NOMO-1 treated with dmso at 0.1 percent for 144 hours (cell line): Measurements from ENCODE around the gene RAC3.

ENCODE experiments used
- DNase-seq: peaks from one replicate; lab custom pipeline; 2025; ENCODE audit not compliant: unreplicated experiment; lab: John Stamatoyannopoulos, UW

The RAC3 gene

GRCh38 chr17:82054351-82055022 is 23.0 kb downstream of the RAC3 start:
- no peak for DNase-seq

GRCh38 chr17:82055023-82055964 is 23.8 kb downstream of the RAC3 start:
- no peak for DNase-seq

GRCh38 chr17:82055965-82056728 is 24.7 kb downstream of the RAC3 start:
- no peak for DNase-seq

DNA sequence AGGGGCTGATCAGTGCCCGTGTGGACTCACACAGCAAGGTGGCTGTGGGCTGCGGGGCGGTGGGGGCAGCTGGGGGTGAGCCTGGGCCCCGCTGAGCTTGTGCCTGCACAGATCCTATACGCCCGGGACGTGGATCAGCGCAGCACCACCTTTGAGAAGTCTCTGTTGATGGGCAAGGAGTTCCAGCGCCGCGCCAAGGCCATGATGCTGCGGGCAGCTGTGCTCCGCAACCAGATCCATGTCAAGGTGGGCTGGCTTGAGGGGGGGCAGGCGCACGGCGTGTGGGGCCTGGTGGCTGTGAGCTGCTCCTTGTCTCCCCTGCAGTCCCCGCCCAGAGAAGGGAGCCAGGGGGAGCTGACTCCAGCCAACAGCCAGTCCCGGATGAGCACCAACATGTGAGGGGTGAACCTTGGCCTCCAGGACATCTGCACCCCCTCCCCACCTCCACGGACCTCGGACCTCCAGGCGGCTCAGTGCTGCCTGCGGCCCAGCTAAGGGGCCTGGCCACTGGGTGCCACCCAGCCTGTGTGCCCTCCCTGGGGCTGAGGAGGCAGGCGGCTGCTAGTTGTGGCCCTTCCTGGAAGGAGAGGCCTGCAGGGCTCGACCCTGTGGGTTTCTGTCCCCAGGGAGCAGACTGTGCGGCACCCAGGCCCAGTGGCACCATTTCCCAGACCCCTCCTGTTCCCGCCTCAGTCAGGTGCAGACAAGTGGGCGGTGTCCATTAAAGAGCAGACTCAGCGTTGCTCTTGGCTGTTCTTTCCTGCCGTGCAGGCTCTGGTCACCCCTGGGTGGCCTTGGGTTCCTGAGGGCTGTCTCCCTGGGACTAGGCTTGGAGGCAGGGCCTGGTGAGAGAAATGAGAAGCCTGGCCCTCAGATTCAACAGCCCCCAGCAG is 25.5 kb downstream of the RAC3 start:
- no peak for DNase-seq

GRCh38 chr17:82058230-82058854 is 26.9 kb downstream of the RAC3 start:
- DNase-seq: no peak

- no peak for DNase-seq
These were observed 27.4 kb downstream of the RAC3 start for GRCh38 chr17:82058855-82059249.

DNA sequence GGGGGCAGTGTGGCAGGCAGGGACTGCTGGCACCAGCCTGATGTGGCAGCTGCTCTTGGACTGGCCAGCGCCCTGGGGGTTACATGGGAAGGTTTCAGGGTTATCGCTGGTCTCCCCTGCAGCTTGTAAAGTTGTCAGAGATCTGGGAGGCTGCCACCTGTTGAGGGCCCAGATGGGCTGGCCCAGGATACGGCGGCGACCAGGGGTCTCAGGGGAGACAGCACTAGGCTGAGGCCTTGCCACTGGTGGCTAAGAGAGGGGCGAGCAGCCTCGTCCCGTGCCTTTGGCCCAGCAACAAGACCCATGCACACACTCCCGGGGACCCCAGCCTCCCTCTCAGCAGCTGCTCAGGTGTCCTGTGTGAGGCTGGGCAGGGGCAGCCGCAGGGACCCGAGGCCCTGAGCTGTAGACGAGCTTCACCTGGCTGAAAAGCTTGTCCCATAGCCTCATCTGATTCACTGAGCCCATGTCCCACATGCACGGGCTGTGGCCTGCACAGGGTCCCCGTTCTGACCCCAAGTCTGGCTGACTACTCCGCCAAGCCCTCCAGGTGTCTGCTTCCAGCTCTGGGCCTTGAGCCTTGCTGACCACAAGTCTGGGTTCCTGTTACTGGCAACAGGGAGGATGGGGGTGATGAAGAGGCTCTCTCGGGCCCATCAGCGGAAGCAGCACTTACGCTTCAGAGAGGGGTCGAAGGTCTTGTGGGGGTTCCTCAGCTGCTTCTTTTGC is 28.0 kb downstream of the RAC3 start:
- no peak for DNase-seq

DNA sequence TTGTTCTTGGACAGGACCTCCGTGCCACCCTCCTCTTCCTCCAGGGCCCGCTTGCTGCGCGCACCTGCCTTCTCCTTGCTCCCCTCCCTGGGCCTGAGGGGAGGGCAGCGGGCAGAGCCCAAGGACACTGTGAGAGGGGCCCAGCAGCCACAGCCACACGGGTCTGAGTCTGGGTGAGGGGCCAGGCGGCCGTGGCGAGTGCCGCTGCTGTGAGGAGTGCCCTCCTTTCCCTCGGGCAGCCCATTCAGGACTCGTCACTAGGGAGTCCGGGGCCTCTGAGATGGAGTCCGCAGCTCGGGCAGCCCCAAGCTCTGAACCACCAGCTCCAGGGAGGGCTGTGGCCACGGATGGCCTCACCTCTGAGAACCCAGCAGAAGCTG is 28.5 kb downstream of the RAC3 start:
- DNase-seq: no peak

DNA sequence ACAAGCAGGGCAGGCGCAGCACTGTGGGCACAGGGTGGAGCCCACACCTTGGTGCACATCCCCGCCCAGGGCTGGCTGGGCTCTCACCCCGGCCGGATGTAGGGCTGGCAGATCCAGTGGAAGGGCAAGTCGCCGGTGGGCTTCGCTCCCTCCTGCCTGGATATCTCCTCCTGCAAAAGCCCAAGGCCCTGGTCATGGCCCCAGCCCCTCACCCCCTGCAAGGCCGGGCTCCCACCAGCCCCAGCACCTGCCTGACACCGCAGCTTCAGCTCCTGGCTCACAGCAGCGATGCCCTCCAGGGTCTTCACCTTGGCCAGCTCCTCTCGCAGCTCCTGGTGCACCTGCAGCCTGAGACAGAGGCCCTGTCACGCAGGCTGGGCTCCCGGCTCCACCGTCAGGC is 29.1 kb downstream of the RAC3 start:
- no peak for DNase-seq

DNA sequence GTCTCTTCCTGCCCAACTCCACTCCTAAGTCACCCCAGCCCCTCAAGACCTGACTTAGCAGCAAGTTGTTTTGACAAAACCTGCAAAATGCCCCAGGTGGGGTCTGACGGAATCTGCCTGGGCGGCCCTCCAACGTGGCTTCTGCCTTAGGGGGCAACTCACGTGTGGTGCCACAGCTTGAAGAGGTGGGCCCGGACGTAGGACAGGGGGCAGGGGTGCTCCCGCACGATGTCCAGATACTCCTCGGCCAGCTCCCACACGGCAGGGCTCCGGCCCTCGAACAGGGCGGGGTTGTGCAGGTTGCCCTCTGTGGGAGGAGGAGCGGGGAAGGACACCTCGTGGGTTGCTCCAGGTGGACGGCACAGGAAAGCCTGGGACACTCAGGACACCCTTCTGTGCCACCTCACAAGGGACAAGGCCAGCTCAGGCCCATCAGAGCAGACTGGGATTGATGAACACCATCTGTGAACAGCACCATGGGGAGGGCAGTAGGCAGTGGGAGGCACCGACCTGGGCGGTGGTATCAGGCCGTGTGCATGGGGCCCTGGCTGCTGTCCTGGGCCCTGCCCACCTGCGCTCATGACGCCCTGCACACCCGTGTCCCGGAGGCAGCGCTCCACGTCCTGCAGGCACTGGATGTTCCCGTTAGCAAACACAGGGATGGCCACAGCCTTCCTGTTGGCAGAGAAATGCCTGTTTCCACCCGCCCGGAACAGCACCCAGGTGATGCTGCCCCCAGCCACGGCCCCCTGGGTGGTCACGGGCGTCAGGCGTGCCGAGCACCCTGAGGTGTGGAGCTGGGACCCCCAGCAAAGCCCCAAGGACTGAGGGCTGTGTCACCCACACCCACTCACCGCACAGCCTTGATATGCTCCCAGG is 29.8 kb downstream of the RAC3 start:
- no peak for DNase-seq

GRCh38 chr17:82062076-82062983 is 30.9 kb downstream of the RAC3 start:
- DNase-seq: no peak

- no peak for DNase-seq
These were observed 31.5 kb downstream of the RAC3 start for GRCh38 chr17:82062984-82063368.

- DNase-seq: no peak
These were observed 32.2 kb downstream of the RAC3 start for GRCh38 chr17:82063424-82064415.

DNA sequence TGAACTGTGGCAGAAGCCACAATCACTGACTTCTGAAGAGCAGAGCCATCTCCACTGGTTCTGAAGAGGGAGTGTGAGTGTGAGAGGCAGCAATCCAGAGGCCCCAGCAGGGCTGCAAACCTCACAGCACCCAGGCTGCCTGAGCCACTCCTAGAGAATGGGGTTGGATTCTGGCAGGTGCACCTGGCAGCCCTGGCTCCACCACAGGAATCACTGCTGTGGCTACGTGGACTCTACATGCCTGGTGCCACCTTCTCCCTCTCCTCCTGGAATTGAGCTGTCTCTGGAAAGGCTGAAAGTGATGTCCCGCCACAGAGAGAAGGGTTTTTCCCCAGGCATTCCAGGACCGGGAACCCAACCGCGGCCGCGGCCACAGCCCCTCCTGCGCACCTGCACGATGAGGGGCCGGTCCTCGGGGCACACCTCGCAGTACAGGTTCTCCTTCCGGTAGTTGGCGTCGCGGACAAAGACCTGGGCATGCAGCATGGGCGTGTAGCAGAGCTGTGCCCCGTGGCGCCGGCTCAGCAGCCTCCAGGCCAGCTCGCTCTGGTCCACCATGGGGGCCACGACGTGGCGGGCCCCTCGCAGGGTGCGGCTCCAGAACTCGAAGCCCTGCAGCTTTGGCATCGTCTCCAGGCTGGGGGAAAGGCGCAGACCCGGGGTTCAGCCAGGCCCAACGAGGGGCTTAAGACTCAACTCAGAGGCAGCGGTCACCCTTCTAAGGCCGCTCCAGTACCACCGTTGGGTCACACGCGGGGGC is 33.1 kb downstream of the RAC3 start:
- DNase-seq: no peak

GRCh38 chr17:82065193-82065637 is 33.7 kb downstream of the RAC3 start:
- no peak for DNase-seq
